ENCODE results near the gene OR51B6. TPM values are rescaled to one million over a fixed set of nuclear protein-coding genes. Genes with fewer than 3 reads are reported as not detected.
"Not testable (repeated sequence)": the region's sequence is repeated elsewhere in the genome, so short reads cannot be mapped to it uniquely, and the experiment has no call there.

OR51B6 gene
- not detected in 2 replicates for total RNA-seq (2014; rRNA removed; shearing (Covaris generic))

- DNase-seq (ENCODE audit: low spot score) = no peak
These were observed at the start of gene OR51B6 for GRCh38 chr11:5351208-5351607. TSS of gene OR51B6 (plus strand) at chr11:5351508. CDS start at chr11:5351508, 0 bp downstream.

GRCh38 chr11:5301846-5302245 lies 49.5 kb upstream of the OR51B6 start, which contains the start of gene OR51B4:
TSS of gene OR51B4 (minus strand) at chr11:5301946. CDS start at chr11:5301946, 0 bp downstream.
- no peak for DNase-seq (ENCODE audit: low spot score)

- DNase-seq (ENCODE audit: low spot score) = no peak
These were observed 47.7 kb upstream of the OR51B6 start for GRCh38 chr11:5303626-5304025.

- no peak for DNase-seq (ENCODE audit: low spot score)
These were observed 47.3 kb upstream of the OR51B6 start for GRCh38 chr11:5304046-5304445.

- no peak for DNase-seq (ENCODE audit: low spot score)
These were observed 43.9 kb upstream of the OR51B6 start for GRCh38 chr11:5307256-5308019.

GRCh38 chr11:5310423-5310822 lies 40.9 kb upstream of the OR51B6 start:
- no peak for DNase-seq (ENCODE audit: low spot score)

- DNase-seq (ENCODE audit: low spot score) = not testable (repeated sequence)
These were observed 37.8 kb upstream of the OR51B6 start for GRCh38 chr11:5313326-5314023.

- DNase-seq (ENCODE audit: low spot score) = peak; percentile 12
These were observed 34.0 kb upstream of the OR51B6 start for GRCh38 chr11:5317292-5317691.

- no peak for DNase-seq (ENCODE audit: low spot score)
These were observed 27.1 kb upstream of the OR51B6 start, which contains the start of gene OR51B2 for GRCh38 chr11:5324197-5324596. TSS of gene OR51B2 (minus strand) at chr11:5324297. CDS start at chr11:5324297, 0 bp downstream.

GRCh38 chr11:5335170-5335569 lies 16.1 kb upstream of the OR51B6 start:
- DNase-seq (ENCODE audit: low spot score) = no peak

GRCh38 chr11:5336331-5336730 lies 15.0 kb upstream of the OR51B6 start:
- DNase-seq (ENCODE audit: low spot score) = no peak

- DNase-seq (ENCODE audit: low spot score) = not testable (repeated sequence)
These were observed 14.1 kb upstream of the OR51B6 start for GRCh38 chr11:5337253-5337652.

- DNase-seq (ENCODE audit: low spot score) = no peak
These were observed 11.5 kb upstream of the OR51B6 start for GRCh38 chr11:5339771-5340322.

GRCh38 chr11:5343474-5344335 lies 7.6 kb upstream of the OR51B6 start, which contains the start of gene OR51B5:
TSS of gene OR51B5 (minus strand) at chr11:5343524. CDS start at chr11:5343524, 0 bp downstream.
- no peak for DNase-seq (ENCODE audit: low spot score)

GRCh38 chr11:5345831-5346230 lies 5.5 kb upstream of the OR51B6 start:
- DNase-seq (ENCODE audit: low spot score) = no peak

- no peak for DNase-seq (ENCODE audit: low spot score)
These were observed 2.6 kb upstream of the OR51B6 start for GRCh38 chr11:5348551-5349194.

GRCh38 chr11:5349550-5349949 lies 1.8 kb upstream of the OR51B6 start:
- DNase-seq (ENCODE audit: low spot score) = no peak

- DNase-seq (ENCODE audit: low spot score) = not testable (repeated sequence)
These were observed 4.7 kb downstream of the OR51B6 start for GRCh38 chr11:5356031-5356430.

- DNase-seq (ENCODE audit: low spot score) = no peak
These were observed 10.8 kb downstream of the OR51B6 start for GRCh38 chr11:5362017-5362625.

GRCh38 chr11:5363679-5364078 lies 12.4 kb downstream of the OR51B6 start:
- DNase-seq (ENCODE audit: low spot score) = no peak
